22Rv1 (cell line): ENCODE data around the gene GSTP1.
"Not testable (repeated sequence)": the region's sequence is repeated elsewhere in the genome, so short reads cannot be mapped to it uniquely, and the experiment has no call there.

Experiments used
- H3K27ac ChIP-seq: fragments of 450-650 bp; 2 replicates; pipeline ENCODE4 v1.5.1; 2017
- ZFX ChIP-seq: fragments of 450-650 bp; IDR thresholded peaks from 2 replicates; pipeline ENCODE4 v1.6.1; 2017; ENCODE audit warnings: antibody characterized with exemption, borderline replicate concordance
- TF ChIP-seq, protein P1 (sequence below): fragments of 450-650 bp; IDR thresholded peaks from 2 replicates; pipeline ENCODE4 v1.5.1; 2017; ENCODE audit warnings: mild to moderate bottlenecking

The GSTP1 gene

DNA sequence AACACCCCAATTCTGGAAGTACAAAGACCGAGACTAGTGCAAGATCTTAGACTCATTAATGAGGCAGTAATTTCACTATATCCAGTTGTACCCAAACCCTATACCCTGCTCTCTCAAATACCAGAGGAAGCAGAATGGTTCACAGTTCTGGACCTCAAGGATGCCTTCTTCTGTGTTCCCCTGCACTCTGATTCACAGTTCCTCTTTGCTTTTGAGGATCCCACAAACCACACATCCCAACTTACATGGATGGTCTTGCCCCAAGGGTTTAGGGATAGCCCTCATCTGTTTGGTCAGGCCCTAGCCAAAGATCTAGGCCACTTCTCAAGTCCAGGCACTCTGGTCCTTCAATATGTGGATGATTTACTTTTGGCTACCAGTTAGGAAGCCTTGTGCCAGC is 40.2 kb downstream of the GSTP1 start:
- not testable (repeated sequence) for H3K27ac ChIP-seq

DNA sequence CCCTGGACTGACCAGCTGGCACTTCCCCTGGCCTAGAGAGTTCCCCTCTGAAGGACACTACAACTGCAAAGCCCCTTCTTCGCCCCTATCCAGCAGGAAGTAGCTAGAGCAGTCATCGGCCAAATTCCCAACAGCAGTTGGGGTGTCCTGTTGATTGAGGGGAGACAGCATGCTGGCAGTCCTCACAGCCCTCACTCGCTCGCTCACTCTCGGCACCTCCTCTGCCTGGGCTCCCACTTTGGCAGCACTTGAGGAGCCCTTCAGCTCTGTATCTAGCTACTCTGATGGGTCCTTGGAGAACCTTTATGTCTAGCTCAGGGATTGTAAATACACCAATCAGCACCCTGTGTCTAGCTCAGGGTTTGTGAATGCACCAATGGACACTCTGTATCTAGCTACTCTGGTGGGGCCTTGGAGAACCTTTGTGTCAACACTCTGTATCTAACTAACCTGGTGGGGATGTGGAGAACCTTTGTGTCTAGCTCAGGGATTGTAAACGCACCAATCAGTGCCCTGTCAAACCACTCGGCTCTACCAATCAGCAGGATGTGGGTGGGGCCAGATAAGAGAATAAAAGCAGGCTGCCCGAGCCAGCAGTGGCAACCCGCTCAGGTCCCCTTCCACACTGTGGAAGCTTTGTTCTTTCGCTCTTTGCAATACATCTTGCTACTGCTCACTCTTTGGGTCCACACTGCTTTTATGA is 42.7 kb downstream of the GSTP1 start:
- peak overlapping the region; percentile 93 for H3K27ac ChIP-seq

DNA sequence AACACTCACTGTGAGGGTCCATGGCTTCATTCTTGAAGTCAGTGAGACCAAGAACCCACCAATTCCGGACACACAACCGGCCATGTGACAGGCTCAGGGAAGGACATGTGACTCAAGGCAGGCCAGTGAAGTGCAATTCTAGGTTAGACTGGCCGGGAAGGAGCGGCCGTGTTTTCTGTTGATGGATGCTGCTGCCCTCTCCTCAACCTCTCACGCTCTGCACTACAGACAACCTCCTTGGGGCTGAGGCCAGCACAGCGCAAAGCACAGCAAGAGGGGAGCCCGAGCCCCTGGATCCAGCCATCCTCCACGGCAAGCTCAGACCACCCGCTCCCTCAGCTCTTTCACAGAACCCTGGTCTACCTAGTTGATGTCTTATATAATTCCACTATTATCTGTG is 43.4 kb downstream of the GSTP1 start:
- H3K27ac ChIP-seq = peak overlapping the region; percentile 93
- TF ChIP-seq, protein P1, sequence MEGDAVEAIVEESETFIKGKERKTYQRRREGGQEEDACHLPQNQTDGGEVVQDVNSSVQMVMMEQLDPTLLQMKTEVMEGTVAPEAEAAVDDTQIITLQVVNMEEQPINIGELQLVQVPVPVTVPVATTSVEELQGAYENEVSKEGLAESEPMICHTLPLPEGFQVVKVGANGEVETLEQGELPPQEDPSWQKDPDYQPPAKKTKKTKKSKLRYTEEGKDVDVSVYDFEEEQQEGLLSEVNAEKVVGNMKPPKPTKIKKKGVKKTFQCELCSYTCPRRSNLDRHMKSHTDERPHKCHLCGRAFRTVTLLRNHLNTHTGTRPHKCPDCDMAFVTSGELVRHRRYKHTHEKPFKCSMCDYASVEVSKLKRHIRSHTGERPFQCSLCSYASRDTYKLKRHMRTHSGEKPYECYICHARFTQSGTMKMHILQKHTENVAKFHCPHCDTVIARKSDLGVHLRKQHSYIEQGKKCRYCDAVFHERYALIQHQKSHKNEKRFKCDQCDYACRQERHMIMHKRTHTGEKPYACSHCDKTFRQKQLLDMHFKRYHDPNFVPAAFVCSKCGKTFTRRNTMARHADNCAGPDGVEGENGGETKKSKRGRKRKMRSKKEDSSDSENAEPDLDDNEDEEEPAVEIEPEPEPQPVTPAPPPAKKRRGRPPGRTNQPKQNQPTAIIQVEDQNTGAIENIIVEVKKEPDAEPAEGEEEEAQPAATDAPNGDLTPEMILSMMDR = no peak
- no peak for TF ChIP-seq ZFX

DNA sequence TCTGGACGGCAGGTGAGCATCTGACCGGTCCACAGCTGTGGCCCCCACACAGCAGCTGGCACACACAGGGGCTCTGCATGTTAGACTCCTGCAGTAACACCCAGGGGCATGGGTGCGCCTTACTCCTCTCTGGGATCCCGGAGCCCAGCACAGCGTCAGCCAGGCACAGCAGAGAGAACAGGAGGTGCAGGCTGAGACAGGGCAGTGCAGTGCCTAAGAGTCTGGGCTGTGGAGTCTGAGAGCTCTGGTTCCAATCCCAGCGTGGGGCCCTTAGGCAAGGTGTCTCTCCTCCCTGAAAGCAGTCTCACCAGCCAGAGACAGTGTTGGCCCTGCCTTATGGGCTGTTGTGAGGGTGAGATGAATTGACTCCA is 43.8 kb downstream of the GSTP1 start:
- H3K27ac ChIP-seq = peak overlapping the region; percentile 93
- TF ChIP-seq, protein P1 = no peak
- no peak for TF ChIP-seq ZFX

DNA sequence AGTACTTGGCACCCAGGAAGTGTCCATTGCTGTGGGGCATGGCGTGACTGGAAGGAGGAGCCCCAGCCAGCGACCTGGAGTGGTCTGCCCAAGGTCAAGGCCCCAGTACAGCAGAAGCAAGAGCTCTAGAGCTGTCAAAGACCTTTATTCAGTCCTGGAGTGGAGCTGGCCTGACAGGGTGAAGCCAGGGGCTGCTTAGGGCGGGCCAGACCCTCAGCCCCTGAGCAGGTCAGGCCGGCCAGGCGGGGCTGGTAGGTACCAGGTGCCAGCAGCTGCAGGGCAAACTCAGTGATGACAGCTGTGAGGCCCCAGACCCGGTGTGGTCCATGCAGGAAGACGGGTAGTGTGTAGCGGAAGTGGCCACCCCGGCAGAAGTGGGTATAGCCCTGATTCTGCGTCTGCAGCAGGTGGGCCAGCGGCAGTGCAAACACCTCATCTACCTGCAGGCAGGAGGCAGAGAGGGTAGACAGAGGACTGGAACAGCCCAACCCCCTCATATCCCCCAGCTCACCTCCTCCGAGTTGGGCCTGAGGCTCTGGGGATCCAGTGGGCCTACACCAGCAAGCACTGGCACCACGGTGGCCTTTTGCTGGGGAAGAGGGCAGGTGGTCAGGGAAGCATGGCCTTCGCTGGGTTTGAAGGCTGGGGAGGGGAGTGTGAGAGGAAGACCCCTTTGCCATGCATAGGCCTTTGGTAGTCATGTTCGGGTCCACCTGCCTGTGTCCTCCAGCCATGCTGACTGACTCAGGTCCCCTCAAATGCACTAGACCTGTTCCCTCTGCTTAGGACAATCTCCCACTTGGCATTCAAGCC is 44.4 kb downstream of the GSTP1 start:
- H3K27ac ChIP-seq = peak overlapping the region; percentile 93
- TF ChIP-seq, protein P1 = no peak
- no peak for TF ChIP-seq ZFX

DNA sequence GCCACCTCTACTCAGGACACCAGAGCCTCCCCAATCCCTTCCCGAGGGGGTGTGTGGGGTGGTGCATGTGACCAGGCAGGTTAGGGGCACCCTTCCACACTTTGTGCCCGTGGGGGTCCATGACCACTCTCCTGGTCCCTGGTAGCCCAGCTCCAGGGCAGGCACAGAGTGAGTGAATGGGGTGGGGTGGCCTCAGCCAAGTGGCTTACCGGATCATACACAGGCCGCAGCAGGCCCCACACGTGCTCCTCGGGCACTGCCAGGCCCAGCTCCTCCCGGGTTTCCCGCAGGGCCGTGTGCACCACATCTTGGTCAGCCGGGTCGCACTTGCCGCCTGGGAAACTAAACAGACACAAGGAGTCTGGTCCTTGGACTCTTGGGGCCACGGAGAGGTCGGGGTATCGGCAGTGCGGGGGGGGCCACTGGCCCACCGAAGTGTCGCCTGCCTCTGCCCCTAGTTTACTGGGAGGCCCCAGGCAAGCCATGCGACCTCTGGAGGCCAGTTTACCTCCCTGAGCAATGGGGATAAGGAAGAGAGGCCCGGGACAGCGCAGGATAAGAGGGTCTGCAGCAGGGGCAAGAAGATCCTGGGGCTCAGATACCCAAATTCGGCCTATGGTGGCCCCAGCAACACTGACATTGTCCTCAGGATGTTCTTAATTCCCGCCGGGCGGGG is 45.2 kb downstream of the GSTP1 start:
- peak overlapping the region; percentile 93 for H3K27ac ChIP-seq
- TF ChIP-seq, protein P1 = no peak

DNA sequence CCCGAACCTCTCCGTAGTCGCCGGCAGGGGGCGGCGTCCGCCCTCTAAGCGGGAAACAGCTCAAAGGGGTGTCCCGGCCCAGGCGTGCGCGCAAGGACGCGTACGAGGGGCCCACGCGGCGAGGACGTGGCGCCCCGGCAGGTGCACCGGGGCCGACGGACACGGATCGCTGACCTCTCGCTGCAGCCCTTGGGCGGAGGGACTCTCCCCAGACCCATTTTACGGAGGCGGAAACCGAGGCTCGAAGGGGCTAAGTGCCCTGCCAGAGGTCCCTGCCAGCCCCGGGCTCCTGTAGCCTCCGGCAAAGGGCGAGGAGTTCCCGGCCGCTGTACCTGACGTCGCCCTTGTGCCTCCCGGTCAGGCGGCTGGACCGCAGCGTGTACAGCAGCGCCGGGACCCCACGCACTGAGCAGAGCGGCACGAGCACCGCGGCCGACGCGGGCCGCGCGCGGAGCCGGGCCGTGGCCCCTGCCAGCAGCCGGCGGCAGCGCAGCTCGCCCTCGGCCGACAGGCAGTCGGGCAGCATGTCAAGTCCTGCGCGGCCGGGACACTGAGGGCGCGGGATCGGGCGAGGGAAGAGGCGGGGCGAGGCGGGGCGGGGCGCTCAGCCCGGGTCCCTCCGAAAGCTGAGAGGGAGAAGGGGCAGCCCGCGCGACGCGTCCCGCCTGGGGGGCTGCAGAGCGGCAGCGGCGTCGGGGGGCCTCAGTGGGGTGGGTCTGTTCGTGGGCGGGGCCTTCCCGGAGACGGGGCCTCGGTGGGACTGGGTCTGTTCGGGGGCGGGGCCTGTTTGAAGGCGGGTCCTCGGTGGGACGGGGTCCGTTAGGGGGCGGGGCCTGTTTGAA is 46.0 kb downstream of the GSTP1 start, which contains the start of gene NUDT8:
NUDT8 (minus strand) TSS at position 552 of the 842 bp plus-strand sequence; CDS start at position 526, 26 bp downstream.
- no peak for TF ChIP-seq ZFX
- TF ChIP-seq, protein P1 = peak; percentile 92
- peak within 1 kb of the TSS; percentile 93 for H3K27ac ChIP-seq
